ENCODE measurements around the gene SPAG9. TPM values are rescaled to one million over a fixed set of nuclear protein-coding genes. Genes with fewer than 3 reads are reported as not detected.

Gene SPAG9
- total and polyA plus RNA-seq, 2 of the 8 experiments (the other 6 are each of a cell fraction or from before 2014, with no cell fraction given) = 9.8 to 63.8 TPM

DNA sequence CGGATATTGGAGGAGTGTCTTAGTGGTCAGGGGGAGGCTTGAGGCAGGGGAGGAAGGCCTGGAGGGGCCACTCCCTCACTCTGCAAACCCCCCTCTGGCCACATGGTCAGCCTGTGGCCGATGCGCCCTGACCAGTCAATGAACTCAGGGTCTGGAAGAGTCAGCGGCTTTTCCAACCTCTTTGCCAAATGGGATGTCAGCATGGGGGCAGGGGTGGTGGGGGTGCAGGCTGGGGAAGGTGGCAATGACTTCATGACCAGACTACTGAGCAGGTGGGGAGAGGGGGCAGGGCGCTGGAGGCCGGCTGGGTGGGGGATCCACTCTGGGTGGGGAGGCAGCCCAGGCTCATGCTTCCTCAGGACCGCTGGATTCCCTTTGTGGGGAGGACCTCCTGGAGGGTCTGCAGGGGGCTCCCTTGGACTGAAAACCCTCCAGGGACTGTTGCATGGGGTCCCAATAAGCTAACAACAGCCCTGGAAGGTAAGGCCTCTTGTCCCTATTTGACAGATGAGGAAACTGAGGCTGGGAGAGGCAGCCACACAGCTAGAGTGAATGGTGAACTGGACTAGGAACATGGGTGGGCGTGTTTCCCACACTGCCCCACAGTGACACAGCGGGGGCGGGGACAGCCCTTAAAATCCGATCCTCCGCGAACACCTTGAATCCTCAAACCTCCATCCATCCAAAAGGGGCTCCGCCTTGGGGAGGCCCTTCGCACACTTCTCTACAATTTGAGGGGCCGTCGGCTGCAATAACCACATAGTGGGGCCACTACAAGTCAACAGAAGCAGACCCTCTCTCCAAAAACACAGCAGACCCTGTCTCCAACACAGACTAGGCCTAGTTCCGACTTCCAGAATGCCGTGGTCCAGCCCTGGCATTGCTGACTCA, 173.5 kb downstream of the SPAG9 start:
- no peak overlapping the region for H2BK20ac ChIP-seq (ENCODE audit: low read length)
- no peak overlapping the region for H3K27ac ChIP-seq (ENCODE audit: low read depth, low read length)
- ChIA-PET CTCF (ENCODE audit: partially characterized antibody) (interaction anchor here (0.9 to 21.7 kb wide), 9 partner anchors 8 to 164 kb away, joined by 3 to 735 read pairs (median 5); partner anchors contain the start of gene TOB1), POLR2A (ENCODE audit: partially characterized antibody) (interaction anchor here (1.1 to 21.0 kb wide), 3 partner anchors 16 to 164 kb away, joined by 3 to 308 read pairs (median 13); partner anchors contain the start of gene TOB1)
- H3K14ac ChIP-seq (ENCODE audit: insufficient read length) = no peak overlapping the region
- H2AK5ac ChIP-seq (ENCODE audit: low read depth, low read length) = peak overlapping the region; percentile 55; the same call in 1 of the 2 replicates
- H4K91ac ChIP-seq (replicated peaks; ENCODE audit: insufficient read length, low read length) = no peak overlapping the region
- H3K27me3 ChIP-seq (replicated peaks in 1 of 4; ENCODE audit: control insufficient read depth in 3 of 4, extremely low read depth in 1 of 4, insufficient read depth in 3 of 4, low read length in 3 of 4) = peaks cover 0 to 6% (median 1%) of the 10 kb centered on the region in 4 experiments; a peak in 2 of 7 replicates
- DNase-seq (ENCODE audit: low read depth in 1 of 2, low spot score in 2 of 2) (no peak), FAIRE-seq (no peak)
- H2BK5ac ChIP-seq (ENCODE audit: low read depth, low read length) = peak overlapping the region; percentile 71
- peaks cover 0 to 27% (median 22%) of the 10 kb centered on the region in 4 experiments; a peak in 5 of 7 replicates for H3K4me1 ChIP-seq (replicated peaks in 1 of 4; ENCODE audit: control insufficient read depth in 3 of 4, insufficient read depth in 4 of 4, low read length in 3 of 4)
- no peaks in the 10 kb centered on the region for H3K9me3 ChIP-seq (ENCODE audit: insufficient read depth in 2 of 2, low read depth in 1 of 2, low read length in 1 of 2)
- H3K4me3 ChIP-seq (ENCODE audit: extremely low read depth in 1 of 4, insufficient read depth in 2 of 4, low read depth in 3 of 4, low read length in 4 of 4) = no peak overlapping the region
- H3K56ac ChIP-seq (replicated peaks; ENCODE audit: insufficient read length, low read depth, low read length) = no peak overlapping the region
- H3K9ac ChIP-seq (replicated peaks in 1 of 4; ENCODE audit: extremely low read depth in 1 of 4, low read depth in 3 of 4, low read length in 3 of 4) = no peak overlapping the region
- H3K79me1 ChIP-seq (ENCODE audit: low read depth, low read length) = no peaks in the 10 kb centered on the region
- no peaks in the 10 kb centered on the region for H4K20me1 ChIP-seq (replicated peaks in 1 of 2; ENCODE audit: control insufficient read depth in 1 of 2, insufficient read depth in 2 of 2, low read length in 2 of 2)
- peak overlapping the region; percentile 91 for H3K4ac ChIP-seq (replicated peaks; ENCODE audit: insufficient read length, low read depth, low read length)
- H4K8ac ChIP-seq (ENCODE audit: extremely low read depth, insufficient read depth, low read length) = peak overlapping the region; percentile 35; the same call in 1 of the 2 replicates
- H2AFZ ChIP-seq (ENCODE audit: low read length) = no peak overlapping the region
- H2BK15ac ChIP-seq (ENCODE audit: low read length) = no peak overlapping the region; the same call in 1 of the 2 replicates
- H2BK12ac ChIP-seq (ENCODE audit: low read depth, low read length) = peak overlapping the region; percentile 94; the same call in 1 of the 2 replicates
- H3K4me2 ChIP-seq (ENCODE audit: insufficient read depth in 1 of 2, low read depth in 2 of 2, low read length in 2 of 2) = no peak overlapping the region
- 93% methylated on average over 16 of the region's 19 CpGs; no CpG with 5 or more reads in 1 of the 2 experiments for whole genome bisulfite sequencing, 2 experiments (ENCODE audit: extremely low coverage in 1 of 2, insufficient coverage in 1 of 2, insufficient read length in 1 of 2, insufficient replicate concordance in 2 of 2, low coverage in 1 of 2, low lambda C conversion rate in 2 of 2, missing lambda C conversion rate in 1 of 2)
- H2BK120ac ChIP-seq (replicated peaks; ENCODE audit: low read depth, low read length) = no peak overlapping the region
- no peaks in the 10 kb centered on the region for H3K79me2 ChIP-seq (ENCODE audit: control insufficient read depth in 1 of 2, insufficient read depth in 2 of 2, low read length in 2 of 2)
- H3K23me2 ChIP-seq (ENCODE audit: low read depth, low read length) = peaks cover 4% of the 10 kb centered on the region; the same call in 1 of the 2 replicates
- H4K5ac ChIP-seq (ENCODE audit: insufficient read length, low read depth, low read length) = no peak overlapping the region
- TF ChIP-seq EP300 (IDR thresholded peaks at IDR 0.05; ENCODE audit: borderline replicate concordance in 1 of 2, low read depth in 2 of 2, low read length in 2 of 2) (no peak), CBX5 (IDR thresholded peaks at IDR 0.05; ENCODE audit: low read depth, low read length) (no peak), E2F6 (IDR thresholded peaks at IDR 0.05) (no peak), NANOG (IDR thresholded peaks at IDR 0.05; ENCODE audit: insufficient read depth, low read depth, low read length, poor library complexity, severe bottlenecking) (no peak), JUND (IDR thresholded peaks at IDR 0.05; ENCODE audit: low read length) (no peak), ZNF274 (IDR thresholded peaks at IDR 0.05; ENCODE audit: borderline replicate concordance, extremely low read depth, low read length) (no peak), GABPA (IDR thresholded peaks at IDR 0.05; ENCODE audit: borderline replicate concordance, insufficient read depth, low read length) (no peak), POLR2A (IDR thresholded peaks at IDR 0.05; ENCODE audit: control extremely low read depth in 1 of 2, low read depth in 2 of 2, low read length in 2 of 2) (no peak)
- no peak overlapping the region; the same call in 1 of the 2 replicates for H3K18ac ChIP-seq (ENCODE audit: extremely low read depth, low read length)
- H3K36me3 ChIP-seq (ENCODE audit: control insufficient read depth in 2 of 4, insufficient read depth in 4 of 4, low read length in 3 of 4) = no peaks in the 10 kb centered on the region
- no peak overlapping the region for H3K23ac ChIP-seq (ENCODE audit: insufficient read length)

Data from H1 (cell line).